ENCODE measurements around the gene SLC23A3. TPM values are rescaled to one million over a fixed set of nuclear protein-coding genes. Genes with fewer than 3 reads are reported as not detected.

Gene SLC23A3
- total RNA-seq, 1 experiment from 2014 or later: 7.1 TPM

DNA sequence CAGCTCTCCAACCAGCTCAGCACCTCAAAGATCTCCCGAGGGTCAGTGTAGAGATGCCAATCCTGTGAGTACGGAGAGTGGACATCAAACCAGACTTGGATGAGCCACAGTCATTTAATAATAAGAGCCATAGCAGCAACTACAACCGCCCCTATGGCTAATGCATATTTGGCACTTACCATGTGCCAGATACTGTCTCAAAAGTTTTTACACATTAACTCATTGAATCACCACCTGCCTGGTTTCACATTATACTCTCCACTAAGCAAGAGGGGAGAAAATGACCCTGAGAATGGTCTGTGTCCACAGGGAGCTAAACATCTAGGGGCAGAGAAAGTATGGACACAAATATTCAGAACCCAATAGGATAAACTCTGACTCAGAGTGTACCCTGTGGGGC lies 4.3 kb upstream of the SLC23A3 start:
- Histone ChIP-seq H3K9me2 (ENCODE audit: insufficient read depth) (no peaks in the 10 kb centered on the region), H3K4me2 (no peak overlapping the region), H3K79me2 (ENCODE audit: low read depth) (peaks cover 27% of the 10 kb centered on the region), H2AFZ (no peak overlapping the region), H3K27ac (no peak overlapping the region), H3K4me1 (replicated peaks; ENCODE audit: insufficient read depth) (peaks cover 14% of the 10 kb centered on the region), H3F3A (ENCODE audit: insufficient read depth, low read depth) (peaks cover 35% of the 10 kb centered on the region), H3K9me3 (ENCODE audit: insufficient read depth, low read depth) (no peaks in the 10 kb centered on the region), H3K4me3 (no peak overlapping the region), H3K27me3 (ENCODE audit: insufficient read depth, low read depth) (no peaks in the 10 kb centered on the region), H3K36me3 (ENCODE audit: low read depth) (0 out of 2 replicates have a peak, but pooled peaks cover 12% of the 10 kb centered on the region), H4K20me1 (ENCODE audit: insufficient read depth) (no peaks in the 10 kb centered on the region; the same call in 1 of the 2 replicates)
- no peak for DNase-seq
- CTCF ChIA-PET: interaction anchor here (0.6 kb wide), 1 partner anchor 31 kb away, joined by 3 read pairs; no protein-coding TSS in a partner anchor
- POLR2A ChIA-PET (ENCODE audit: unreplicated experiment): interaction anchor here (0.7 kb wide), 1 partner anchor 195 kb away, joined by 3 read pairs; no protein-coding TSS in a partner anchor
- BruUV-seq (replicated peaks): no TSS peak
- intact Hi-C loops (cut with micrococcal nuclease; ENCODE audit: unreplicated experiment): no loop called here
- no peak for TF ChIP-seq EZH2 (IDR thresholded peaks at IDR 0.05; ENCODE audit: low read depth)
- TF ChIP-seq, protein P1, sequence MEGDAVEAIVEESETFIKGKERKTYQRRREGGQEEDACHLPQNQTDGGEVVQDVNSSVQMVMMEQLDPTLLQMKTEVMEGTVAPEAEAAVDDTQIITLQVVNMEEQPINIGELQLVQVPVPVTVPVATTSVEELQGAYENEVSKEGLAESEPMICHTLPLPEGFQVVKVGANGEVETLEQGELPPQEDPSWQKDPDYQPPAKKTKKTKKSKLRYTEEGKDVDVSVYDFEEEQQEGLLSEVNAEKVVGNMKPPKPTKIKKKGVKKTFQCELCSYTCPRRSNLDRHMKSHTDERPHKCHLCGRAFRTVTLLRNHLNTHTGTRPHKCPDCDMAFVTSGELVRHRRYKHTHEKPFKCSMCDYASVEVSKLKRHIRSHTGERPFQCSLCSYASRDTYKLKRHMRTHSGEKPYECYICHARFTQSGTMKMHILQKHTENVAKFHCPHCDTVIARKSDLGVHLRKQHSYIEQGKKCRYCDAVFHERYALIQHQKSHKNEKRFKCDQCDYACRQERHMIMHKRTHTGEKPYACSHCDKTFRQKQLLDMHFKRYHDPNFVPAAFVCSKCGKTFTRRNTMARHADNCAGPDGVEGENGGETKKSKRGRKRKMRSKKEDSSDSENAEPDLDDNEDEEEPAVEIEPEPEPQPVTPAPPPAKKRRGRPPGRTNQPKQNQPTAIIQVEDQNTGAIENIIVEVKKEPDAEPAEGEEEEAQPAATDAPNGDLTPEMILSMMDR (conservative IDR thresholded peaks at IDR 0.05): no peak

DNA sequence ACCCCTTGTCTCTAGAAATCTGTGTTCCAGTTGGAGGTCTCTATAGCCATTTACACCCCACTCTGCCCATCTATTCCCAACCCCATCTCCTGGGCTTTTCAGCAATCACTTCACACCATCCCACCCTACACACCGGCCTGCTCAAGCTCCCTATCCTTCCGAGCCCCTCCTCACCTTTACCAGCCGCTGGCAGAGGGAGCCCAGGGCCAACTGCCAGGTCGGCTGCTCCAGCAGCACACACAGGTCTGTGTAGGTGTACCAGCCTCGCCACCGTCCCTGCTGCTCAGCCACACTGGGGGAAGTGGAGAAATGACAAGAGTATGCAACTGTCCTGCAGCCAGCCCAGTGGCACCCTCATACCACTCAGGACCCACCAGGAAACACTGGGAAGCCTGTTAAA lies 3.3 kb upstream of the SLC23A3 start:
- H3K9me3 ChIP-seq (ENCODE audit: insufficient read depth, low read depth): no peaks in the 10 kb centered on the region
- no peak for TF ChIP-seq EZH2 (IDR thresholded peaks at IDR 0.05; ENCODE audit: low read depth)
- TF ChIP-seq, protein P1 (conservative IDR thresholded peaks at IDR 0.05): no peak
- DNase-seq: no peak
- peaks cover 21% of the 10 kb centered on the region for H3K79me2 ChIP-seq (ENCODE audit: low read depth)
- H4K20me1 ChIP-seq (ENCODE audit: insufficient read depth): no peaks in the 10 kb centered on the region; the same call in 1 of the 2 replicates
- no peak overlapping the region for H2AFZ ChIP-seq
- peaks cover 35% of the 10 kb centered on the region for H3F3A ChIP-seq (ENCODE audit: insufficient read depth, low read depth)
- H3K27me3 ChIP-seq (ENCODE audit: insufficient read depth, low read depth): no peaks in the 10 kb centered on the region
- BruUV-seq (replicated peaks): no TSS peak
- H3K4me3 ChIP-seq: no peak overlapping the region
- ChIA-PET POLR2A (ENCODE audit: unreplicated experiment) (no interaction called here), CTCF (no interaction called here)
- intact Hi-C loops (cut with micrococcal nuclease; ENCODE audit: unreplicated experiment): no loop called here
- H3K4me1 ChIP-seq (replicated peaks; ENCODE audit: insufficient read depth): peaks cover 11% of the 10 kb centered on the region
- H3K27ac ChIP-seq: no peak overlapping the region
- no peak overlapping the region for H3K4me2 ChIP-seq
- H3K36me3 ChIP-seq (ENCODE audit: low read depth): 0 out of 2 replicates have a peak, but pooled peaks cover 12% of the 10 kb centered on the region
- H3K9me2 ChIP-seq (ENCODE audit: insufficient read depth): no peaks in the 10 kb centered on the region

DNA sequence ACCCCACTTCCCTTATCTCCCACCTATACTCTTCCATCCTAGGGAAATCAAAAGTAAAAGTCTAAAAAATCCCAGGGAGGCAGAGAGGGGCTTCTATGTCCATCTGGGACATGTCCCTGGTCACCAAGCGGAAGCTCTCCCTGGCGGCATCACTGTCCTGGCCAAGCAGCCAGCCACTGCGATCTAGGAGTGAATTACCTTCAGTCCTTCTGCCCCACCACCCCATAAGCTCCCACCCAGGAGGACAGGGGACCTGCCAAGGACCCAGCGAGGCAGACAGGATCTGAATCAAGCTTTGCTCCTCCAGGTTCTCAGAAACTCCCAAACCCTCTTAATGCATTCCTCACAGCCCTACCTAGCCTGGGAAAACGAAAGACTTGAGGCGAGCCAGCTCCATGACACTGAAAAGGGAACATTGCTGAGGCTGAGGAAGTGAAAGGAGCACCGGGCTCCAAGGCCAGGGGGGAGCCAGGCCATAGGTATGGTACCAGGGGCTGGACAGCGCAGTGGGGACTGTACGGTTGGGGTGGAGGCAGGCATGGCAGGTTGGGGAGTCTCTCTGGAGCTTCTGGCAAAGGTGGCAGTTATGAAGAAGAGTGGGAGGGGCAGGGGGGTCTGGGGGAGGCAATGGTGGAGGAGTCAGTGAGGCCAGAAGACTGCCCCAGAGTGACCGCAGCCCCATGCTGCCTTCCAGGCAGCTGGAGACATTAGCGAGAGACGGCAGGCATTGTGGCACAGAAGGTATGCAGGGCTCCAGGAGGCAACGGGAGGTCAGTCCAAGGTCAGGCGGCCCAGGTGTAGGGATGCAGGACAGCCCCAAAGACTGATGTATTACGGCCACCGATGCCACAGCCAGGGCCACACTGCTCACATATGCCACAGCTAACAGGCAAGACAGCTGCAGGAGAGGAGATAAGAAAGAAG lies 2.7 kb upstream of the SLC23A3 start:
- BruUV-seq (replicated peaks): no TSS peak
- CTCF ChIA-PET: no interaction called here

More for the DNA sequence above, 2.7 kb upstream of the SLC23A3 start:
- TF ChIP-seq, protein P1 (conservative IDR thresholded peaks at IDR 0.05): no peak
- TF ChIP-seq EZH2 (IDR thresholded peaks at IDR 0.05; ENCODE audit: low read depth): no peak
- Histone ChIP-seq H3K79me2 (ENCODE audit: low read depth) (peaks cover 21% of the 10 kb centered on the region), H3K9me2 (ENCODE audit: insufficient read depth) (no peaks in the 10 kb centered on the region), H3K4me2 (no peak overlapping the region), H3K4me3 (no peak overlapping the region), H3K27me3 (ENCODE audit: insufficient read depth, low read depth) (no peaks in the 10 kb centered on the region), H4K20me1 (ENCODE audit: insufficient read depth) (no peaks in the 10 kb centered on the region; the same call in 1 of the 2 replicates), H3F3A (ENCODE audit: insufficient read depth, low read depth) (peaks cover 33% of the 10 kb centered on the region), H3K27ac (no peak overlapping the region), H3K9me3 (ENCODE audit: insufficient read depth, low read depth) (no peaks in the 10 kb centered on the region), H2AFZ (no peak overlapping the region), H3K4me1 (replicated peaks; ENCODE audit: insufficient read depth) (peaks cover 11% of the 10 kb centered on the region), H3K36me3 (ENCODE audit: low read depth) (0 out of 2 replicates have a peak, but pooled peaks cover 12% of the 10 kb centered on the region)
- intact Hi-C loops (cut with micrococcal nuclease; ENCODE audit: unreplicated experiment): no loop called here
- POLR2A ChIA-PET (ENCODE audit: unreplicated experiment): interaction anchor here (0.6 kb wide), 1 partner anchor 102 kb away, joined by 14 read pairs; no protein-coding TSS in a partner anchor
- DNase-seq: no peak

Measured in PC-9 (cell line).